Stimulated activated CD8-positive, alpha-beta memory T cell treated with anti-CD3 and anti-CD28 coated beads, Interleukin-4, amount 100 ng/mL, for 4 hours (primary cell): ENCODE data around the gene L1CAM.

Experiments
- DNase-seq, 2 donors: peaks; one replicate each; pipeline ENCODE4 v3.0.0-alpha.2; 2020; ENCODE audit warnings: low read depth in 2 of 2, low spot score in 1 of 2

L1CAM gene

GRCh38 chrX:153925739-153926551 lies 40.0 kb upstream of the L1CAM start, which contains the start of gene ARHGAP4:
ARHGAP4 (minus strand) TSS chrX:153926264; CDS start chrX:153926202, 62 bp downstream.
- no peak for DNase-seq

DNA sequence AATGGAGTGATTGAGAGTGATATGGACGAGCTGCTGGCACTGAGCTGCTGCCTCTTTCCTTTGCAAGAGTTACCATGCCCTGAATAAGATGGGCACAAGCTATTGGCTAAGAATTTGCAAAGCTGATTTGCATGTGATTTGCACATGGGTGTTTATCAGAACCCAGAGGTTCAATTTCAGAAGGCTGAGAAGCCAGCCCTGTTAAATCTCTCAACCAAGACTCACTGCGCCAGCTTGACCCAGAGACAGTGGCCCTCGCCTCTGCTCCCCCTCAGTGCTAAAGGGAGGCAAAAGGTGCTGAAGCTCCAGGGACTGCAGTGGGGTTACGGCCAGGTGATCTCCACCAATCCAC lies 39.4 kb upstream of the L1CAM start:
- DNase-seq: no peak

DNA sequence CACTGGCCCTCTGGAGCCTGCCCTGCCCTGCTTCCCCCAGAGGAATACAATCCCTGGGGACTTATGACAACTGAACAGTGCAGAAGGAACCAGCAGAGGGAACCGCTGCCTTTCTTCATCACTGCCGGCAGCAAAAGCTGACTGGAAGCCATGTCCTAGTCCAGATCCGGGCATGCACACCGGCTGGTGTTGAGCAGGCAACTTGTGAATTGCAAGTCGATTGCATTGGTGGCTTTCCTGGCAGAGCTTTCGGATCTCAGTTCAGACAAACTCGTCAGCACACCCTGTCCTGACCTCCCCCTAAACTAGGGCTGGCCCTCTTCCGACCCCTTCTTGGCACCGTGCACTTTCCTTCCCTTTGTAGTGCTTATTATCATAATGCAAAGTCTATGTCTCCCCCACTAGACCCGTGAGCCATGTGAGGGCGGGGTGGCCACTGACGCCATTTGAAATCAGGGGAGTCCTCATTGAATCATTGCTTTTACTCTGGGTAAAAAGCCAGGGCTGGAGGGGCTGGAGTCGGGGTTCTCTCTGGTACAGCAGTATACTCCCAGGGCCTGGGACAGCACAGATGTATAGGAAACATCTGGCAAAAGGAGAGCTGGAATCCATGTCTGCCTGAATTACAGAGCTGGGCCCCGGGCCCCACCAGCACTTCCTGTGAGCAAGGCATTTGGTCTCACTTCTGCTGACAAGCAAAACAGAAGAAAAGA lies 38.3 kb upstream of the L1CAM start:
- no peak for DNase-seq

- no peak for DNase-seq
These were observed 37.2 kb upstream of the L1CAM start for GRCh38 chrX:153922932-153923857.

- no peak for DNase-seq
These were observed 35.8 kb upstream of the L1CAM start for GRCh38 chrX:153921511-153922446.

GRCh38 chrX:153921070-153921469 lies 35.1 kb upstream of the L1CAM start:
- no peak for DNase-seq

DNA sequence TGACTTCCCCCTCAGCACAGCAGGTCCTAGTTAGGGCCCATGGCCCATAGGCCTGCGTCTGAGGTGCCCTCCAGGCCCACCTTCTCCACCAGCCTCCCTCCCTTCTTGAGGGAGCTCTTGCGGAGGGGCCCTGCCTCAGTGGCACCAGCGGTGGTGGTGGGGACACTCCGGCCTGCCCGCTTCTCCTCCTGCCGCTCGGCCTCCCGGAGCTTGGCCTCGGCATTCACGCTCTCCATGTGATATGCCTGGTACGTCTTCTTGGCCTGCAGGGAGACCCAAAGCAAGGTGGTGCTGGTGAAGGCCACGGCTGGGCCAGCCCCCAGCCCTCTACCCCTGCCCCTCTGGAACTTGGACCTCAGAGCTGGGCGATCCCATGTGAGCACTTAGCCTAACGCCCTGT lies 34.6 kb upstream of the L1CAM start:
- DNase-seq: no peak

DNA sequence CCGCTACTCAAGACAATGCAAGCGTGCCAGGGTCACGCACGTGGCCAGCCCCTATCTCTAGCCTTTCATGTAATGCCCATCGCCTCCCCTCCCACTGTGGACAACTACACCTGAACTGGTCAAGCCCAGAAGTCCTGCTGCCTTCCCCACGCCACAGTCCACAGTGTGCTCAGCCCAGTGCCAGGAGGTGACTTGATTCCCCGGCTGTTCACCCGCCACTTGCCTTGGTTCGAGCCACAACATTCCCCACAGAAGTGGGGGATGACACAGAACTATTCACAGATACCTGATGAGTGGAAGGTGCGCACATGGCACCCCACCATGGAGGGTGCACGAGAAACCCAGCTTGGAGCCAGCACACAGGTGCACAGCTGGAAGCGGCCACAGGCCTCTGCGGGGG lies 33.3 kb upstream of the L1CAM start:
- no peak for DNase-seq

GRCh38 chrX:153917869-153918268 lies 31.9 kb upstream of the L1CAM start:
- no peak for DNase-seq

DNA sequence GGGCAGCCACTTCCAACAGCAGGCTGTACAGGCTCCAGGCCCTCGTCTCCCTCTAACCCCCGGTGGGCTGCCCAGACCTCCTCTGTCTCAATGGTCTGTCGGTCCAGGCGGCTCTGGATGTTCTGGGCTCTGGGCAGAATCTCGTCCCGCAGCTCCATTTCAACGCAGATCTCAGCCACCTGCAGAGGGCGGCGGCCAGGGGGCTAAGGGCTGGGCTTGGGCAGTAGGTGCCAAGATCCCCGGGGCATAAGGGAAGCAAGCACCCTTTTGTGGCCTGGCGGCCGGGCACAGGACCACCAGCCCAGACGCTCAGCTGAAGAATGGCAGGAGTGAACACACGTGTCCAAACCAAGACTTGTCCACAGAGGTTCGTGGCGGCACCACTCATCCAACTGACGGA lies 27.7 kb upstream of the L1CAM start:
- no peak for DNase-seq

- no peak for DNase-seq
These were observed 27.2 kb upstream of the L1CAM start for GRCh38 chrX:153913211-153913610.

- no peak for DNase-seq
These were observed 25.8 kb upstream of the L1CAM start for GRCh38 chrX:153911798-153912197.

GRCh38 chrX:153910446-153910845 lies 24.5 kb upstream of the L1CAM start:
- DNase-seq: no peak

DNA sequence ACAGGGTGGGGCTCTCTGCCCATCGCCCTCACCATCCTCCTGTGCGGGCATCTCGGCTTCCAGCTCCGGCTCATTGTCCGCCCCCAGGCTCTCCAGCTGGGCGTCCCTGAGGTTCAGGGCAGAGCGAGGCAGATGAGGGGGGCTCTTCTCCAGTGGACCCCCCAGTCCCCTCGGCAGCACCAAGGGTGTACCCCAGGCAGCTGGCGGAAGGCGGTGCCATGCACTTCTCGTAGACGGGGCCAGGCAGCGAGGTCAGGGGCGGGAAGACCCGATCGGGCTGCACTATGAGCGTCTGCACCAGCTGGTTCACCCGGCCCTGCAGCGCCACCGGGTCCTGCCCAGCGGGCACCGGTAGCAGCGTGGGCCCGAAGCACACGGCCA lies 24.0 kb upstream of the L1CAM start:
- no peak for DNase-seq

DNA sequence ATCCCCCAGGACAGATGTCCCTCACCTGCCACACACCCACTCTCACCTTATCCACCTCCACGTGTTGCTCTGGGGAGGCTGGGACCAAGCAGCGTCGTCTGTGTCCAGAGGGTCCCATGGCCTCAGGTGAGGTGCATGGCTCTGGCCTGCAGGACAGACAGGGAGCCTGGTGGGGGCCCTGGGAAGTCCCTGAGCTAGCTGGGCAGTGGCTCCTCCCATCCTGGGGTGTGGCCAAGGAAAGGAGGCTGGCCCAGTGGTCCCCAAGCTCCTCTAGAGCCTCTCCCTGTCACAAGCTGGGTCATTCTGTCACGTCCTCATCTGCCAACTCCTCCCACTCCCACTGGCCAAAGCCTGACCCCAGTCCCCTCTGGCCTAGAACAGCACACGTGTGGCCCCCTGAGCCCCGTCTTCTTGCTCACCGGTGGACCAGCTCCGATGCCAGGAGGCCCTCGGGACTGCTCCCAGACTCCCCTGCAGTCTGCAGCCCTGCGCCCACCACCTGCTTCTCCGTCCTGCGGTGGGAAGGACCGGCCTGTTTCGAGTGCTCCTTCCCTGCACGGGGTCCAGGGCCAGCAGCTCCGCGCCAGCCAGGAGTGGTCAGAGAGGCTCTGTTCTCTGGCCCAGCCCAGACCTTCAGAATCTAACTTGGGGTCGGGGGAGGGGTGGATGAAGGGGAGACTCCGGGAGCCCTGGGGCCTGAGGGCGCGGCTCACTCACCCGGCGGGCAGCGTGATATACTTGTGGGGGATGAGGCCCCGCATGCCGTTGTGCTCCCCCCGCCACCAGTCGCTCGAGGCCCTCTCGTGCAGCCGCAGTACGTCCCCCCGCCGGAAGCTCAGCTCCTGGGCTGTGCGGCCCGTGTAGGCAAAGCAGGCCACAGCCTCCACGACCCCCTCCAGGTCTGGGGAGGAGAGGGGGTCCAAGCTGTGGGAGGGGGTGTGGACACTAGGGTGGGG lies 23.3 kb upstream of the L1CAM start:
- DNase-seq: no peak

- no peak for DNase-seq
These were observed 22.4 kb upstream of the L1CAM start for GRCh38 chrX:153908219-153908860.

DNA sequence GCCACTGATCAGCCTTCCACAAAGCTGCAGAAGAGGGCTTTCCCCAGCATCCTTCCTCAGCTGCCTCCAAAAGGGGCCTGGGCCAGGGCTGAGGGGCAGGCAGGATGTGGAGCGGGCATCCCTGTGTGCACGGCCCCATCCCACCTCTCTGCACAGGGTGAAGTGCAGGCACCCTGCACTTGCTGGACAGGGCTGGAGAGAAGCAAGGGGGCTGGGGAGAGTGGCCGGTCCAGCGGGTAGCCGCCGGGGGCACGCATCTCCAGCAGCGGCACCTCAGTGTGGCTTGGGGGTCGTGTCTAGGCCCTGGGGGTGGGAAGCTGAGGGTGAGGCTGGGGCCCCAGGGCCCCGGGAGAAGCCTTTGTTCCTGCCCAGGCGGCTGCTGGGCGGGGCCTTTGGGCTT lies 21.5 kb upstream of the L1CAM start:
- DNase-seq: no peak

GRCh38 chrX:153906126-153906917 lies 20.3 kb upstream of the L1CAM start:
- no peak for DNase-seq
